ENCODE data around the gene SFT2D1.

The SFT2D1 gene

DNA sequence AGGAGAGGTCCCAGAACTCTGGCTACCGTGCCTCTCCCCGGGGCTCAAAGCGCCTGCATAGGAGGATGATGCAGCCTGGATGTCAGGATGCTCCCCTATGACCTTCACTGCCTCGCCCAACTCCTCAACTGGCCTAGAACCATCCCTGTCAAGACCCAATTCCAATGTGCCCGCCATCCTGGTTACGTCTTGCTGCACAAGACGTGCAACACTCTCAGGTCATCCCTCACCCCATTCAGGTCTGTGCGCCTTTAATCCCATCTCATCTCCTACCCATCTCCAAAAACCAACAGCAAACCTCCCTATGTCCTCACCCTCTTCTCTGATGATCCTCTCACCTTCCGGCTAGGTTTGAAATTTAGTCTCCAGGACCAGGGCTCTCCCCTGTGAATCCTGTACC is 3.5 kb downstream of the SFT2D1 start:
- H3K4me3 ChIP-seq (ENCODE audit: low read depth, low read length), result no peak overlapping the region
- no peak for DNase-seq (ENCODE audit: low read depth)

DNA sequence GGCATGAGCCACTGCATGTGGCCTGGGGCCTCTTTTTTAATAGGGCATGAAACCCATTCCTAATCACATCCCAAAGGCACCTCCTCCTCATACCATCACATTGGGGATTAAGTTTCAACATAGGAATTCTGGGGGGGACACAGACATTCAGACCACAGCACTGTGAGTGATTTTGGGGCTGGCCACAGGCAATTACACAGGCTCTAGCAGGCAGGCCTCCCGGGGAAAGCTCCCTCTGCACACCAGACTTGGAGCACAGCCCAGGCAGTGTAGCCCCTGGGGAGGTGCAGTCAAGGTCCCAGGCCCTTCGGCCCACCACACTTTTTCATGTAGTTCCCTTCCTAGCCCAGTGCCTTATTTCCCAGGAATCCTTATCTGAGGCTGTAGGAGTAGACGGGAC is 5.5 kb downstream of the SFT2D1 start:
- no peak for DNase-seq (ENCODE audit: low read depth)
- H3K4me3 ChIP-seq (ENCODE audit: low read depth, low read length), result no peak overlapping the region

DNA sequence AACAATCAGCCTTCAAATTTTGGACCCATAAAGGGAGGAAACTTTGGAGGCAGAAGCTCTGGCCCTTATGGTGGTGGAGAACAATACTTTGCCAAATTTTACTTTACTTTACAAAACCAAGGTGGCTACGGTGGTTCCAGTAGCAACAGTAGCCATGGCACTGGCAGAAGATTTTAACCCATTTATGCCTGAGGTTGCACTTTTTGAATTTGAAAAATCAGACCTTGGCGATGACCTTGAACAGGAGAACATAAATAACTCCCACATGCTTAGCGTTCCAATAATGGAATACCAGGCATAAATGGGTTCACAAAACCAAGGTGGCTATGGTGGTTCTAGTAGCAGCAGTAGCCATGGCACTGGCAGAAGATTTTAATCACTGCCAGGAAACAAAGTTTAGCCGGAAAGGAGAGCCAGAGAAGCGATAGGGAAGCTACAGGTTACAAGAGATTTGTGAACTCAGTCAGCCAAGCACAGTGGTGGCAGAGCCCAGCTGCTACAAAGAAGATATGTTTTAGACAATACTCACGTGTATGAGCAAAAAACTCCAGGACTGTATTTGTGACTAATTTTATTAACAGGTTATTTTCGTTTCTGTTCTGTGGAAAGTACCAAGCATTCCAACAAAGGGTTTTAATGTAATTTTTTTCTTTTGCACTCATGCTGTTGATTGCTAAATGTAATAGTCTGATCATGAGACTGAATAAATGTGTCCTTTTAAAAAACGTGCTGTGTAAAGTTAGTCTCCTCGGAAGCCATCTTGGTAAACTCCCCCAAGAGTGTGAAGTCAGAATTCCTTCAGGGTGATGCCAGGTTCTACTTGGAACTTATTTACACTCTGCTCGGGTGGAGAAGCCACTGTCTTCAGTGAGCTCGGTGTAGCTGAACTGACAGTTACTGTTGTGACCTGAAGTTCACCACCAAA is 6.7 kb downstream of the SFT2D1 start:
- H3K4me3 ChIP-seq (ENCODE audit: low read depth, low read length), result no peak overlapping the region
- no peak for DNase-seq (ENCODE audit: low read depth)

DNA sequence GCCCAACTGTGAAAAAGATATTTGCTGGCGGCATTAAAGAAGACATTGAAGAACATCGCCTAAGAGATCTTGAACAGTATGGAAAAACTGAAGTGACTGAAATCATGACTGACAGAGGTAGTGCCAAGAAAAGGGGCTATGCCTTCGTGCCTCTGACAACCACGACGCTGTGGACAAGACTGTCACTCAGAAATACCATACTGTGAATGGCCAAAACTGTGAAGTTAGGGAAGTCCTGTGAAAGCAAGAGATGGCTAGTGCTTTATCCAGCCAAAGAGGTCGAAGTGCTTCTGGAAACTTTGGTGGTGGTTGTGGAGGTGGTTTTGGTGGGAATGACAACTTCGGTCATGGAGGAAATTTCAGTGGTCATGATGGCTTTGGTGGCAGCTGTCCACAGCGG is 7.5 kb downstream of the SFT2D1 start:
- DNase-seq (ENCODE audit: low read depth), result no peak
- H3K4me3 ChIP-seq (ENCODE audit: low read depth, low read length), result no peak overlapping the region

DNA sequence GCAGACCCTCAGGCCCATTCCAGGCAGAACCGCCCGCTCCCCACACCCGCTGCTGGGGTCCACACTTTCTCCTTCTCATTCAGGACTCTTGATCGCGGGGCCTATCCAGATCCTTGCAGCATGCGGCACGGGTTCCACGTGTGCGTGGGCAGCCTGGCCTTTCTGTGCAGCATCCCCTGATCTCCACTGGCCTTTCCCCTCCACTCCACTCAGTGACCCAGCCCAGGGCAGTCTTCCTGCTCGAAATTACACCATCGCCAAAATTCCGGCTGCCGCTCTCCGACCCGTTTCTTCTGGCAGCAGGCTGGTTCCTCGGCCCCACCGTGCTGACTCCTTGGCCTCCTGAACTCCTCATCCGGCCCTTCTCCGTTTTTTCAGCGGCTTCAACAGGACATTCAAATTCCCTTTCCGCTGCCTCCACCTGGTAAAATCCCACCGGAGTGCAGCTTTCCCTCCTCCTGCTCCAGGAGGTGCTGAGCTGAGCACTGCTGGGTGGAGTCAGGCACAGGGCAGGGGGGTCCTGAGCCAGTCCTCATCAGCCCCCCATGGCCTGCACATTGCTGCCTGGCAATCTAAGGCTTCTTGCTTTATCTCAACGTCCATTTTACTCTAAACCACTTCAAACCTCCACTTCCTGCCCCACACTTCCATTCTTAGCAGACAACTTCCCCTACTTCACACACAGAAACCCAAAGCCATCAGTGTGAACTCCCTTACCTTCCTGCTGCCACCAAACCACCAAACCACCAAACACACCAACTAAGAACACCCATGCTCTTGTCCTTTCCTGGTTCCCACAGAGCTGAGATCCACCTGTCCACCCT is 9.0 kb downstream of the SFT2D1 start:
- DNase-seq (ENCODE audit: low read depth), result no peak
- H3K4me3 ChIP-seq (ENCODE audit: low read depth, low read length), result no peak overlapping the region

DNA sequence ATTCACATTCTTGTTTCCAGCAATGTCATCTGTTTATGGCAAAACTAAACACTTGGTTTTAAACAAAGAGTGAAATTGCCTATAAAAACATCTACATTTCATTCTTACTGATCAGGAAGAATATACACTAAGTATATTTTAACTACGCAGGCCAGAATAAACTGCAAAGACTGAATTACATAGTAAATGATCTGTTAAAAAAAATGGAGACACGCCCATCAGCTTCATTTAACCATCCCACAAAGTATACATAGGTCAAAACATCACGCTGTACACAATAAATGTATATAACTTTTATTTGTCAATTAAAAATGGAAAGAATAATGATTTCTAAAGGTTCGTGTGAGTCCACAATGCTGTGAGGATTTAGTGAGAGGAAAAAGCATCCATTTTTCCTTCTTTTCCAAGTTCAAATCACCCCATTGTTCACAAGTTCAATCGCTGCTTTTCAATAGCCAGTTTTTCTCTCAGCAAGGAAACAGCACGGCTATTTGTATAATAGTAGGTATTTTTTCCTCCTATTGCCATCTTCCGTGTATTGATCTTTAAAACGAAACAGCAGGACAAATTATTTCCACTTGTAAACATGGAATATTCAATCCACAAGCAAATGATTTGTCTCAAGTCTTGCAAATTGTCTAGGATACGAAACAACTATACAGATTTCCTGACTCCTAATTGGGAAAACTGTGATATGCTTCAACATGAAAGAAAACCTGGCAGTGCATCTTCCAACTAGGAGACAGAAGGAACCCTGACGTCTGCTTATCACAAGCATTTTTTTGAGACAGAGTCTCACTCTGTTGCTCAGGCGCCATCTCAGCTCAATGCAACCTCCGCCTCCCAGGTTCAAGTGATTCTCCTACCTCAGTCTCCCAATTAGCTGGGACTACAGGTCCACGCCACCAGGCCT is 10.6 kb downstream of the SFT2D1 start:
- H3K4me3 ChIP-seq (ENCODE audit: low read depth, low read length), result no peak overlapping the region
- no peak for DNase-seq (ENCODE audit: low read depth)

DNA sequence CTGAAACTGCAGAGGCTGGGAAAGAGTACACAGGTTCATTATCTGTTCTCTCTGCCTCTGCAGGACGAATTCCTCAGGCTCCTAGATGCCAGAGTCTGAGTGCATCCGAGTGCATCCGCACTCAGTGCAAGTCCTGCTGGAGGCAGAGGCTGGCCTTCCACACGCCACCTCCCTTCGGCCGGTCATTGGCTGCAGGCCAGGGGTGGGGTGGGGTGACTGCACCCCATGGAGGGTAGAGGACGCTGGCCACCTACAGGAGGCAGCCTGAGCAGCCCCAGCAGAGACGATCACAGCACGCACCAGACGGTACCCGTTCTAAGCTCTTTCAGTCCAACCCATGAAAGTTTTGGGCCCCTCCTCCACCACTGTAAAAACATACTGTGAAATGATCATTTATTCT is 11.7 kb downstream of the SFT2D1 start:
- H3K4me3 ChIP-seq (ENCODE audit: low read depth, low read length), result no peak overlapping the region
- no peak for DNase-seq (ENCODE audit: low read depth)

DNA sequence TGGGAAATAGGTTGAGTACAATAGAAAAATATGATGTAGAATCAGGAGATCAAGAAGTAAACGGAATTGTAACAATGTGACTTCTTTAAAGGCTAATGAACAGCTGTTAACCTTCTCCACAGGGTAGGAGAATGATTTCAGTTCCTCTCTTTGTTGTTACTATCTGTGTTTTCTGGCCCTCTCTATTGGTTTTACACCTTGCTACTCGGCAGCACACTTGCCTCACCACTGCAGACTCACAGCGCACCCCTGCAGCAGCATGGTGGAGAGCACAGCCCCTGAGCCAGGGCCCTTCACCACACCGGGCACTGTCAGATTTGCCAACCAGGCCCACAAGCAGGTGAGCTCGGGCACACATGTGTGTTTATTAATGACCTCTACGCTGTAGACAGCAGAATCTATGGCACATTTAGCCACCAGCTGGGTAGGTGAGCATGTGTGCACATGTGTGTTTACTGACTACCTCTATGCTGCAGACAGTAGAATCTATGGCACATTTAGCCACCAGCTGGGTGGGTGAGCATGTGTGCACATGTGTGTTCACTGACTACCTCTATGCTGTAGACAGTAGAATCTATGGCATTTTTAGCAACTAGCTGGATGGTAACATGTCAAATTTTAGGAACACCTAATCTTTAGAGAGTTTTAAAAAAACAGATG is 16.8 kb downstream of the SFT2D1 start:
- H3K4me3 ChIP-seq (ENCODE audit: low read depth, low read length), result no peak overlapping the region
- no peak for DNase-seq (ENCODE audit: low read depth)

DNA sequence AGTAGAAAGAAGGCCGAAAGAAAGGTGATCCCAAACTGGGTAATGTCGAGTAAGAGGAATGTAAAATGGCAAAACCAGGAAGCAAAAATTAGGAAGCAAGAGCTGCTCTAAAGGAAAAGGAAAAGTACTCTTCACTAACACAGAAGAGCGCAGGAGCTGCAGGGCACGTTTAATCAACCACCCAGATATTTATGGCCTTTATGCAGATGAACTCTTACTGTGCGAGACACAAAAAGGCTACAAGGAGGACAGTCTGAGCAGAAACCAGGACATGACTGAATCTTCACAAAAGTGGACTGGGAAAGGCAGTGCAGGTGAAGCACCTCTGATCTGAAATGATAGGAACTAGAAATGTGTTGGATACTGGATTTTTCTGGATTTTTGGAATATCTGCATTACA is 18.9 kb downstream of the SFT2D1 start:
- DNase-seq (ENCODE audit: low read depth), result no peak
- H3K4me3 ChIP-seq (ENCODE audit: low read depth, low read length), result no peak overlapping the region

DNA sequence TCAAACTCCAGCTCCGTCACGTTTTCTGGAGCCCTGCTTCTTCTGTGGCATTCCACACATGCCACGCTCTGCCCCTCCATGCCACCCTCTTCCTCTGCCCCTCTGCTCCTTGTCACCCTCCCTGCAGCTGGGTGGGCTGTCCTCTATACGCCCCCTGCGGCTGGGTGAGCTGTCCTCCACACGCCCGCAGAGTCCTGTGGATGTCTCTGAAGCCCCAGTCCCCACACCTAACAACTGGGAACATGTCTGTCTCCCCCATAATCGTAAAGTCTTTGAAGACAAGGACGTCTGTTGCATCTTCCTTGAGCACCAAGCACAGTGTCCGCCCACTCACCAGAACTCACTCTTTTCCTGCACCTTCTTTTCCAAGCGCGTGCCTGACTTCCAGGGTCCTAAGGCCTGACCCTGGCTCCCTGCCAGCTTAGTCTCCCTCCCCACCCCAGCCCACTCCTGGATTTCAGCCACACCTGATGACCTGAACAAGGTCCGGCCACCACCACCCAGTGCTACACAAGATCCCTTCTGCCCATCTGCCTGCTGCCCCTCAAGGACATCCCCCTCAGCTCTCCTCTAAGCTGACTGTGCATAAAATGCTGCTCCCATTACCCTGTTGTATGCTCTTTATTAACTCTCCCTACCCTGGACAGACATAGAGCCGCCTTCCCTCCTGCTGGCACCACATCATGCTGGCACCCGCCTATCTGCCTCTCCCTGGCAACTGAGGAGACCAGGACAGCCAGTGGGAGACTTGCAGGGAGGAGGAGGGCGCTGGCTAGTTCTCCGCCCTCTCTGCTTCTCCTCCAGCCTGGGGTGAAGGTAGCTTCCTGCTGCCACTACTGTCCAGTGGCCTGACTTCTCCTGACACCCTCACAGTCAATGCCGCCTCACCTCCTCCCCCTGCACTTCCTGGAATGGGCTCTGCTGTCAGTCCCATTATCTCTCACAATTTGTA is 23.4 kb downstream of the SFT2D1 start:
- no peak overlapping the region for H3K4me3 ChIP-seq (ENCODE audit: low read depth, low read length)
- DNase-seq (ENCODE audit: low read depth), result no peak

DNA sequence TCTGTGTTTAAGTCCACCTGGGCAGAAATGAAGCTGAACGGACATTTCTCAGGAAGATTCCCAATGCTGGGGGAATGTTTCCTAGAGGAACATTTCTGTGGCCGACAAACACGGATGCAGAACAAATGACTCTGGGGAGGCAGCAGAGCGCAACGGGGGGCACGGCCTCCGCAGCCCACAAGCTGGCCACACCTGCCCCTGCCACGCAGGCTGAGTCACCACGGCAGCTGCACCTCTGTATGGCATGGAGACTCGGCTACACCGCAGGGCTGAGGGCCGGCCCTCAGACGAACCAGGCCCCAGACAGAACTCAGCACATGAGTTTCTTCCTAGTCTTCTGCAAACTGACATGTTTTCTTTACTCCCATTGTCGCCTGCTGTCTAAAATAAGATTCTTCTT is 24.1 kb downstream of the SFT2D1 start:
- H3K4me3 ChIP-seq (ENCODE audit: low read depth, low read length), result no peak overlapping the region
- DNase-seq (ENCODE audit: low read depth), result peak; percentile 55

DNA sequence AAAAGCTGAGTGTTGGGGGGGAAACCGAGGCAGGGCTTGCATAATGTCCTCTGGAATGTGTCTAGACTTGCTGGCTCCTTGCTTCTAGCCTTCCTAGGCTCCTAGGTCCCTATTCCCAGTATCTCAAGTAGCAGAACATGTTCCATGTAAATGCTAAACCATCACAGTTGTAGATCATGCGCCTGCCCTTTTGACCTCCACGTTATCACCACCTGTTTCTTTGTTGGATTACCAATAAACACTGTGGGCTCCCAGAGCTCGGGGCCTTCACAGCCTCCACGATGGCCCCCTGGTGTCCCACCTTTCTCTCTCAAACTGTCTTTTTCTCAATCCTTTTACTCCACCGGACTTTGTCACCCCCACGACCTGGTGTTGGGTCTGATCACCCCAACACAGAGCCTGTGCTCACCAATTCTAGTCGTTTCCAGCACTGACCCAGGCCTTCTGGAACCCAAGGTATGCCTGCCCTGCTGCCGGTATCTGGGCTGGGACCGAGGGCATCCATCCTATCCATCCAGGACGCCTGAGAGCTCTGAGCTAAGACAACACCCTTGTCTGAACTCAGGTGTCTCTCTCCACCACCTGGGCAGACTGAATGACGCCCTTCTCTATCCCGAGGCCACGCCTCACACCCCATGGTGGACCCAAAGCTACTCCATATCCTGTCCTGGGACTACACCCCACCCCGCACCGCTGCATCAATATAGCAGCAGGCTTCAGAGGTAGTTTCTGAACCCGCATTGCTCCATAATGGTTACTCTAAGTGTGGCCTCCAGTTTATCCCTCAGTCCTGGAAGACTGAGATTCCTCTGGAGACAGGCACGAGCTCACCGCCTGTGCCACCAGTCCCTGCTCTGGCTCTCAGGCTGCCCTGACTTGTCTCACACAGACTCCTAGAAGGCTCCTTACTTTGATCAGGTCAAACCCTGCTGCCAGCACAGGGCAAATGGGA is 24.8 kb downstream of the SFT2D1 start:
- no peak overlapping the region for H3K4me3 ChIP-seq (ENCODE audit: low read depth, low read length)
- DNase-seq (ENCODE audit: low read depth), result no peak

DNA sequence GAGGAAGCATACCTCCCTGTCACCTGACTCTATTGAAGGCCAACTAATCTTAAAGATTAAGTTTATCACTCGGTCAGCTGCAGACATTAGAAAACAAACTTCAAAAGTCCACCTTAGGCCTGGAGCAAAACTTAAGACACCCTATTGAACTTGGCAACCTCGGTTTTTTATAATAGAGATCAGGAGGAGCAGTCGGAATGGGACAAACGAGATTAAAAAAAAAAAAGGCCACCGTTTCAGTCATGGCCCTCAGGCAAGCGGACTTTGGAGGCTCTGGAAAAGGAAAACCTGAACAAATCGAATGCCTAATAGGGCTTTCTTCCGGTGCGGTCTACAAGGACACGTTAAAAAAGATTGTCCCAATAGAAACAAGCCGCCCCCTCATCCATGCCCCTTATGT is 26.9 kb downstream of the SFT2D1 start:
- no peak for DNase-seq (ENCODE audit: low read depth)
- no peak overlapping the region for H3K4me3 ChIP-seq (ENCODE audit: low read depth, low read length)

DNA sequence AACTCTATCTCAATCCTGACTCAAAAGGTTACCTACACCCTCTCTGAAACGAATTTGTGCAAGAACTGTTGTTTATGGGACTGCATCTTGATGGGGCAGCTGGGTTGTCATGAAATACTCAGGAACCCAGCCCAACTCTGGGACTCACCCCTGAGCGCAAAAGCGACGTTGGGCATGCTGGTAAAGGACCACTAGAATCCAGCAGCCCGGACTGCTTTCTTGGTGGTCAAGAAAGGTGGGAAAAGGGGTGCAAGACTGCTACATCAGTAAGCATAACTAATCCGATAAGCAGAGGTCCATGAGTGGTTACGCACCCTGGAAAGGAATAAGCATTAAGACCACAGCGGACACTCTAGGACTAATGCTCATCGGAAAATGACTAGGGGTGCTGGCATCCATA is 27.9 kb downstream of the SFT2D1 start:
- no peak overlapping the region for H3K4me3 ChIP-seq (ENCODE audit: low read depth, low read length)
- no peak for DNase-seq (ENCODE audit: low read depth)

DNA sequence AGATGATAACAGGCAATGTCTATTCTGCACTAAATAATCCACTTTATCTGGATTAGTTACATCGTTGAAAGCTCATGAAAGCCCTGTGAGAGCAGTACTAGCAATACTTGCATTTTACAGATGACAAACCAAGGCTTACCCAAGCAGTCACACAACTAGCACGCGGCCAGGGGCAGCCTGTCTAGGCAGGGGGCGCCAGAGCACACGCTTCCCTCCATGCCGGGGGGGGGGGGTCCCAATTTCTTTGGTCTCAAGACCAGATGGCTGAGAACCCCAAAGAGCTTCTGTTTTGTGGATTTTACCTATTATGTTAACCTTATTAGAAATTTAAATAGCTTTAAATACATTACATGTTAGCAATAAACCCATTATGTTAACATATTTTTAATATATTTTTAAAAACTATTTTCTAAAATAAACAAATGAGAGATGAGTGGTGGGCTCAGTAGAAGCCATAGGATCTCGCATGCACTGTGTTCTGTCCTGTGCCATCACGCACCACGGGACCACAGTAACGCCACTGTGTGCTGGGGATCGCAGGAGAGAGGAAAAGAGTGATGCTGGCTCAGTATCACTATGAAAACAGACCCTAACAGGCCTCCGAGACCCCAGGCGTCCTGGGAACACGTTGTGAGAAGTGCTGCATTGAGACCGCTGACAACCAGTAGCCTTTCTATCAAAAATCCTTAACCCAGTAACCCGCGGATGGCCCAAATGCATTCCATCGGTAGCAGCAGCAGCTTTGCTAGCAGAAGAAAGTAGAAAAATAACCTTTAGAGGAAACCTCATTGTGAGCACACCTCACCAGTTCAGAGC is 28.9 kb downstream of the SFT2D1 start:
- no peak for DNase-seq (ENCODE audit: low read depth)
- no peak overlapping the region for H3K4me3 ChIP-seq (ENCODE audit: low read depth, low read length)

DNA sequence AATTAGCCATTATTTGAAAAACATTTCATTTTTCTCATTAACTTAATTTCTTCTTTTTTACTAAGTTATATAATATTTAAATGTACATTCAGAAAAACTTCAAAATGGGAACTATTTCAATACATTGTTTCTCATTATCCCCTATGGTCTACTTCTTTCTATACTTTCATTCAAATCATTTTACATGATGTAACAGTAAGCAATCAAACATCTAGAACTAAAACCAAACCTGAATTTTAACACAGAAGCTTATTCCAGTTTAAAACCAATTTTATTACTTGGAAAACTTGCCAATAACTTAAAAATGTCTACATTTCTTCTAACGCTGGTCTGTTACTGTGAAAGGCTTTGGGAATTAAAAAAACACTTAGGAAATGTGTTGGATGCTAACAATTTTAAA is 29.5 kb downstream of the SFT2D1 start:
- no peak overlapping the region for H3K4me3 ChIP-seq (ENCODE audit: low read depth, low read length)
- DNase-seq (ENCODE audit: low read depth), result no peak

All from skeletal muscle cell (primary cell).